ENCODE measurements around the gene PSEN1.

DNA sequence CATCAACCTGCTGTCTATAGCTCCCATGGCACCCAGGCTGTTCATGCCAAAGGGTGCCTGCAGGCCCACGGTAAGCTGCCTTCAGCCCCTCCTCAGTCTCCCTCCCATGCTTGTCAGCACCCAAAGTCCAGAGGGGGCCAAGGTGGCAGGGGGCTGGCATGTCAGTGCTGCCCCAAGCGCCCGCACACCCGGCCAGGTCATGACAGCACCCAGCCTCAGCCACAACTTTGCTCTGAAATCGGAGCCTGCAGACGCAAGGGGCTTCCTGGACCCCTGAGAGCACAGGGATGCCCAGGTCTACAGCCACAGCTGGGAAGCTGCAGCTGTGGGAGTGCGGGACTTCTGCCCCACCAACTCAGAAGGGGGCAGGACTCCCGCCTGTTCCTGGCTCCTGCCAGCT, 72.5 kb downstream of the PSEN1 start:
- TF ChIP-seq, protein P1, sequence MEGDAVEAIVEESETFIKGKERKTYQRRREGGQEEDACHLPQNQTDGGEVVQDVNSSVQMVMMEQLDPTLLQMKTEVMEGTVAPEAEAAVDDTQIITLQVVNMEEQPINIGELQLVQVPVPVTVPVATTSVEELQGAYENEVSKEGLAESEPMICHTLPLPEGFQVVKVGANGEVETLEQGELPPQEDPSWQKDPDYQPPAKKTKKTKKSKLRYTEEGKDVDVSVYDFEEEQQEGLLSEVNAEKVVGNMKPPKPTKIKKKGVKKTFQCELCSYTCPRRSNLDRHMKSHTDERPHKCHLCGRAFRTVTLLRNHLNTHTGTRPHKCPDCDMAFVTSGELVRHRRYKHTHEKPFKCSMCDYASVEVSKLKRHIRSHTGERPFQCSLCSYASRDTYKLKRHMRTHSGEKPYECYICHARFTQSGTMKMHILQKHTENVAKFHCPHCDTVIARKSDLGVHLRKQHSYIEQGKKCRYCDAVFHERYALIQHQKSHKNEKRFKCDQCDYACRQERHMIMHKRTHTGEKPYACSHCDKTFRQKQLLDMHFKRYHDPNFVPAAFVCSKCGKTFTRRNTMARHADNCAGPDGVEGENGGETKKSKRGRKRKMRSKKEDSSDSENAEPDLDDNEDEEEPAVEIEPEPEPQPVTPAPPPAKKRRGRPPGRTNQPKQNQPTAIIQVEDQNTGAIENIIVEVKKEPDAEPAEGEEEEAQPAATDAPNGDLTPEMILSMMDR (IDR thresholded peaks at IDR 0.05 in 2 of 3, conservative IDR thresholded peaks at IDR 0.05 in 1 of 3; ENCODE audit: control insufficient read depth in 2 of 3, extremely low read depth in 1 of 3, insufficient read depth in 1 of 3, low read depth in 3 of 3, low read length in 3 of 3) = no peak
- TF ChIP-seq, protein P2, sequence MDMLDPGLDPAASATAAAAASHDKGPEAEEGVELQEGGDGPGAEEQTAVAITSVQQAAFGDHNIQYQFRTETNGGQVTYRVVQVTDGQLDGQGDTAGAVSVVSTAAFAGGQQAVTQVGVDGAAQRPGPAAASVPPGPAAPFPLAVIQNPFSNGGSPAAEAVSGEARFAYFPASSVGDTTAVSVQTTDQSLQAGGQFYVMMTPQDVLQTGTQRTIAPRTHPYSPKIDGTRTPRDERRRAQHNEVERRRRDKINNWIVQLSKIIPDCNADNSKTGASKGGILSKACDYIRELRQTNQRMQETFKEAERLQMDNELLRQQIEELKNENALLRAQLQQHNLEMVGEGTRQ (IDR thresholded peaks at IDR 0.05; ENCODE audit: borderline replicate concordance, low read depth, low read length) = no peak
- TF ChIP-seq GABPA (IDR thresholded peaks at IDR 0.05; ENCODE audit: low read depth) (no peak), NRF1 (conservative IDR thresholded peaks at IDR 0.05; ENCODE audit: low read depth, low read length) (no peak), POLR2A (IDR thresholded peaks at IDR 0.05; ENCODE audit: low read depth, low read length) (no peak), SRF (IDR thresholded peaks at IDR 0.05; ENCODE audit: low read depth in 2 of 2, low read length in 2 of 2) (no peak), TAF1 (IDR thresholded peaks at IDR 0.05; ENCODE audit: borderline replicate concordance, low read depth, low read length) (no peak), EZH2 (IDR thresholded peaks at IDR 0.05; ENCODE audit: borderline replicate concordance, control insufficient read depth, low read depth, low read length) (no peak), CBX3 (IDR thresholded peaks at IDR 0.05; ENCODE audit: borderline replicate concordance, low read depth) (no peak), CREM (IDR thresholded peaks at IDR 0.05; ENCODE audit: low read depth) (no peak), SUZ12 (IDR thresholded peaks at IDR 0.05; ENCODE audit: unreplicated experiment) (no peak), SIN3A (IDR thresholded peaks at IDR 0.05; ENCODE audit: low read depth, low read length) (no peak), SP1 (IDR thresholded peaks at IDR 0.05; ENCODE audit: low read depth, low read length) (no peak)
- TF ChIP-seq, protein P3, sequence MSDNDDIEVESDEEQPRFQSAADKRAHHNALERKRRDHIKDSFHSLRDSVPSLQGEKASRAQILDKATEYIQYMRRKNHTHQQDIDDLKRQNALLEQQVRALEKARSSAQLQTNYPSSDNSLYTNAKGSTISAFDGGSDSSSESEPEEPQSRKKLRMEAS (IDR thresholded peaks at IDR 0.05; ENCODE audit: low read depth, low read length) = no peak

Measured in GM12878 (cell line).